ENCODE data around the gene UBE2L3.

DNA sequence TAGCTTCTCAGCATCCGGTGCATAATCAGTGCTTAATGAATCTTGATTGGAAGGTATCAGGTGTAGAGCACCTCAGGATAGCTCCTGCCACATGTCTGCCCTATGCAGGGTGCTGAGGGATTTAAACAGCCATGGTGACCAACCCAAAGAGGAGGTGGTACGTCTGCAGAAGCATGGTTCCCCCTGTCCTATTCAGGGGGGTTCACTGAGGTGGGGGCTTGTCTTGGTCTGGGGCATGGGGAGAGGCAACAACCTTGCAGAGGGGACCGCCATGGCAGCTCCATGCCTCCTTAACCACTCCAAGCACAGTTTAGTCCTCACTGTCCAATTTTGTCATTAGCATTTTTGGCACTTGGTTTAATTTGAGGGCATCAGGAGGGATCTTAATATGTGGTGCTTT is 24.9 kb downstream of the UBE2L3 start:
- TF ChIP-seq CTCF (IDR thresholded peaks at IDR 0.05; ENCODE audit: low read length) (no peak), EZH2 (optimal IDR thresholded peaks at IDR 0.05; ENCODE audit: low read depth, low read length) (no peak)

Data from MM.1S (cell line).